ENCODE data around the gene ARL2. TPM values are rescaled to one million over a fixed set of nuclear protein-coding genes. Genes with fewer than 3 reads are reported as not detected.

ARL2 gene
- polyA plus RNA-seq, 1 experiment: 141 TPM

GRCh38 chr11:65056999-65057398 is 43.0 kb downstream of the ARL2 start:
- ChIA-PET POLR2A (no interaction called here), CTCF (no interaction called here)
- H3K36me3 ChIP-seq (ENCODE audit: control insufficient read depth, insufficient read depth, low read length): no peaks in the 10 kb centered on the region
- no peak for DNase-seq (ENCODE audit: low read depth)
- TF ChIP-seq, protein P1, sequence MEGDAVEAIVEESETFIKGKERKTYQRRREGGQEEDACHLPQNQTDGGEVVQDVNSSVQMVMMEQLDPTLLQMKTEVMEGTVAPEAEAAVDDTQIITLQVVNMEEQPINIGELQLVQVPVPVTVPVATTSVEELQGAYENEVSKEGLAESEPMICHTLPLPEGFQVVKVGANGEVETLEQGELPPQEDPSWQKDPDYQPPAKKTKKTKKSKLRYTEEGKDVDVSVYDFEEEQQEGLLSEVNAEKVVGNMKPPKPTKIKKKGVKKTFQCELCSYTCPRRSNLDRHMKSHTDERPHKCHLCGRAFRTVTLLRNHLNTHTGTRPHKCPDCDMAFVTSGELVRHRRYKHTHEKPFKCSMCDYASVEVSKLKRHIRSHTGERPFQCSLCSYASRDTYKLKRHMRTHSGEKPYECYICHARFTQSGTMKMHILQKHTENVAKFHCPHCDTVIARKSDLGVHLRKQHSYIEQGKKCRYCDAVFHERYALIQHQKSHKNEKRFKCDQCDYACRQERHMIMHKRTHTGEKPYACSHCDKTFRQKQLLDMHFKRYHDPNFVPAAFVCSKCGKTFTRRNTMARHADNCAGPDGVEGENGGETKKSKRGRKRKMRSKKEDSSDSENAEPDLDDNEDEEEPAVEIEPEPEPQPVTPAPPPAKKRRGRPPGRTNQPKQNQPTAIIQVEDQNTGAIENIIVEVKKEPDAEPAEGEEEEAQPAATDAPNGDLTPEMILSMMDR (IDR thresholded peaks at IDR 0.05; ENCODE audit: insufficient read depth, low read depth, low read length): no peak
- H3K27me3 ChIP-seq (ENCODE audit: control insufficient read depth, insufficient read depth, low read length): peaks cover 3% of the 10 kb centered on the region; the same call in 1 of the 2 replicates
- H3K4me3 ChIP-seq (ENCODE audit: low read depth, low read length): no peak overlapping the region

GRCh38 chr11:65057526-65057925 is 43.6 kb downstream of the ARL2 start:
- ChIA-PET CTCF (interaction anchor here (0.7 kb wide), 1 partner anchor 134 kb away, joined by 3 read pairs; no protein-coding TSS in a partner anchor), POLR2A (no interaction called here)
- no peak for DNase-seq (ENCODE audit: low read depth)
- TF ChIP-seq, protein P1 (IDR thresholded peaks at IDR 0.05; ENCODE audit: insufficient read depth, low read depth, low read length): no peak
- Histone ChIP-seq H3K27me3 (ENCODE audit: control insufficient read depth, insufficient read depth, low read length) (peaks cover 3% of the 10 kb centered on the region; the same call in 1 of the 2 replicates), H3K4me3 (ENCODE audit: low read depth, low read length) (no peak overlapping the region), H3K36me3 (ENCODE audit: control insufficient read depth, insufficient read depth, low read length) (no peaks in the 10 kb centered on the region)

- ChIA-PET POLR2A (no interaction called here), CTCF (interaction anchor here (0.7 kb wide), 1 partner anchor 135 kb away, joined by 3 read pairs; no protein-coding TSS in a partner anchor)
- TF ChIP-seq, protein P1 (IDR thresholded peaks at IDR 0.05; ENCODE audit: insufficient read depth, low read depth, low read length): no peak
- DNase-seq (ENCODE audit: low read depth): no peak
- Histone ChIP-seq H3K36me3 (ENCODE audit: control insufficient read depth, insufficient read depth, low read length) (no peaks in the 10 kb centered on the region), H3K27me3 (ENCODE audit: control insufficient read depth, insufficient read depth, low read length) (peaks cover 3% of the 10 kb centered on the region; the same call in 1 of the 2 replicates), H3K4me3 (ENCODE audit: low read depth, low read length) (no peak overlapping the region)
Measured at GRCh38 chr11:65058012-65058411, 44.1 kb downstream of the ARL2 start.

DNA sequence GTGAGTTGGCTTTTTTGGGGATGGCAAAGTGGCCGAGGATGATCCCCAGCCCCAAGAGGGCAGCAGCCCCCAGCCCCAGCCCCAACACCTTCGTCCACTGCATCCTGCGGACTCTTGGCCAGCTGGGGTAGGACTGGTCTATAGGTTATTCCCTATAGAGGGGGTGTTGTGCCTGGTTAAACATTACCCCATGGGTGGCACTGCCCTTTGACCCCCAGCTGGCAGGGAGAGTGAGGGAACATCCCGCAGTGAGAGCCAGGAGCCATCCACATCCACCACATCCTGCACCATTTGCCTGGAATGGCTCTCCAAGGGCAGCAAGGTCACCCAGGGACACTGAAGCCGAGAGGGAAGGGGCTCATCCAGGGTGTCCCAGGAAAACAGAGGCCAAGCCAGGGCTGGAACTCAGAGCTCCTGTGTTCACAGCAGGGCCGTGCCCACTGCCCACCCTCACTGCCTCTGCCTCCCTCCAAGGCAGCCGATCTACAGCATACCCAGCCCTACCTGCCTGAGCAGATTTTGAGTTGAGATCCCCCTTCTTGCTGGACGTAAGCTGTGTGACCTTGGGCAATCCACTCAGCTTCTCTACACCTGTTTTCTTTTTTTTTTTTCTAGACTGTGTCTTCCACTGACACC is 44.6 kb downstream of the ARL2 start, which contains the start of gene NAALADL1:
Gene NAALADL1, minus strand, starts transcription at position 135 of the 636 bp plus-strand sequence. Its CDS starts 32 bp downstream, at position 103.
- H3K36me3 ChIP-seq (ENCODE audit: control insufficient read depth, insufficient read depth, low read length): no peaks in the 10 kb centered on the region
- CTCF ChIA-PET: interaction anchor here (0.8 to 1.2 kb wide), 2 partner anchors 9 to 18 kb away, joined by 3 read pairs; no protein-coding TSS in a partner anchor
- no peak for DNase-seq (ENCODE audit: low read depth)
- H3K4me3 ChIP-seq (ENCODE audit: low read depth, low read length): no peak within 1 kb of the TSS
- 0 out of 2 replicates have a peak, but pooled peaks cover 3% of the 10 kb centered on the region for H3K27me3 ChIP-seq (ENCODE audit: control insufficient read depth, insufficient read depth, low read length)
- POLR2A ChIA-PET: interaction anchor here (0.6 kb wide), 1 partner anchor 35 kb away, joined by 4 read pairs; no protein-coding TSS in a partner anchor
- TF ChIP-seq, protein P1 (IDR thresholded peaks at IDR 0.05; ENCODE audit: insufficient read depth, low read depth, low read length): no peak

GRCh38 chr11:65059523-65059922 is 45.6 kb downstream of the ARL2 start:
- ChIA-PET CTCF (interaction anchor here (1.2 kb wide), 1 partner anchor 10 kb away, joined by 3 read pairs; no protein-coding TSS in a partner anchor), POLR2A (no interaction called here)

More at GRCh38 chr11:65059523-65059922, 45.6 kb downstream of the ARL2 start:
- Histone ChIP-seq H3K36me3 (ENCODE audit: control insufficient read depth, insufficient read depth, low read length) (no peaks in the 10 kb centered on the region), H3K4me3 (ENCODE audit: low read depth, low read length) (no peak overlapping the region), H3K27me3 (ENCODE audit: control insufficient read depth, insufficient read depth, low read length) (0 out of 2 replicates have a peak, but pooled peaks cover 2% of the 10 kb centered on the region)
- no peak for DNase-seq (ENCODE audit: low read depth)
- TF ChIP-seq, protein P1 (IDR thresholded peaks at IDR 0.05; ENCODE audit: insufficient read depth, low read depth, low read length): no peak

All from BJ (cell line).